Measurements from ENCODE around the gene LHX3. TPM values are rescaled to one million over a fixed set of nuclear protein-coding genes. Genes with fewer than 3 reads are reported as not detected.
A peak's percentile ranks its signal among the peaks of the same experiment; 100 is the strongest.

LHX3 gene
- under 1 TPM in 1 of 2 experiments, not detected in 1; 0.16 TPM for total RNA-seq

- ATAC-seq, result peak; percentile 57
- H3K27ac Mint-ChIP-seq, result no peak within 1 kb of the TSS
- no peaks in the 10 kb centered on the region for H3K9me3 Mint-ChIP-seq (ENCODE audit: insufficient read depth)
- POLR2A ChIA-PET, result no interaction called here
- peaks cover 4% of the 10 kb centered on the region for H3K36me3 Mint-ChIP-seq (ENCODE audit: low read depth)
- H3K4me3 Mint-ChIP-seq, result no peak within 1 kb of the TSS
- H3K4me1 Mint-ChIP-seq (ENCODE audit: low read depth), result no peaks in the 10 kb centered on the region
- H3K27me3 Mint-ChIP-seq (ENCODE audit: low read depth), result peaks cover 24% of the 10 kb centered on the region
- DNase-seq, result peak; percentile 49
- CTCF ChIA-PET, result no interaction called here
Observed at GRCh38 chr9:136204838-136205706, at the start of gene LHX3. Gene LHX3, minus strand, starts transcription at chr9:136205128. Its CDS starts 116 bp downstream, at chr9:136205012.

- POLR2A ChIA-PET, result no interaction called here
- no peak overlapping the region for H3K4me3 Mint-ChIP-seq
- no peaks in the 10 kb centered on the region for H3K36me3 Mint-ChIP-seq (ENCODE audit: low read depth)
- no peaks in the 10 kb centered on the region for H3K4me1 Mint-ChIP-seq (ENCODE audit: low read depth)
- no peak for DNase-seq
- H3K9me3 Mint-ChIP-seq (ENCODE audit: insufficient read depth), result no peaks in the 10 kb centered on the region
- no peak overlapping the region for H3K27ac Mint-ChIP-seq
- H3K27me3 Mint-ChIP-seq (ENCODE audit: low read depth), result no peaks in the 10 kb centered on the region
- CTCF ChIA-PET, result interaction anchor here (1.2 kb wide), 1 partner anchor 15 kb away, joined by 3 read pairs; no protein-coding TSS in a partner anchor
- no peak for ATAC-seq
Observed at GRCh38 chr9:136253246-136254130, 48.6 kb upstream of the LHX3 start.

DNA sequence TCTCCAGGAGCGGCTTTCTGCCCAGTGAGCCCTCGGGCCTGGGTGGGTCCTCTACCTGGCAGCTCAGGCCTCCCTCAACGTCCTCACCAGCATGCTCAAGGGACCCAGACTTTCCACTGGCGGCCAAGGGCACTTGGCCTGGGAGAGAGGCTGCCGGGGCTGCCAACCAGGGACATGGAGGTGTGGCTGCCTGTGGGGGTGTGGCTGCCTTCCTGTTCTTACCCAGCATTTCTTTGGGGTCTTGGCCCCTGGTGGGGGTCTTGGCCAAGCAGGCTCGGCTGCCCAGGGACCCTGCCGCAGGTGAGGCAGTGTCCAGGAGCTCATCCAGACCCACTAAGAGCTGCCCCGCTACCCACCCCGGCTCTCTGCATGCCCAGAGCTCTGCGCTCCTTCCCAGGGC, 47.9 kb upstream of the LHX3 start:
- DNase-seq (no peak), ATAC-seq (no peak)
- Mint-ChIP-seq H3K4me1 (ENCODE audit: low read depth) (no peaks in the 10 kb centered on the region), H3K36me3 (ENCODE audit: low read depth) (no peaks in the 10 kb centered on the region), H3K9me3 (ENCODE audit: insufficient read depth) (no peaks in the 10 kb centered on the region), H3K4me3 (no peak overlapping the region), H3K27me3 (ENCODE audit: low read depth) (no peaks in the 10 kb centered on the region), H3K27ac (no peak overlapping the region)
- ChIA-PET CTCF (interaction anchor here (1.2 kb wide), 1 partner anchor 16 kb away, joined by 3 read pairs; no protein-coding TSS in a partner anchor), POLR2A (no interaction called here)

- ATAC-seq, result no peak
- no peak overlapping the region for H3K4me3 Mint-ChIP-seq
- H3K9me3 Mint-ChIP-seq (ENCODE audit: insufficient read depth), result no peaks in the 10 kb centered on the region
- ChIA-PET CTCF (interaction anchor here (1.2 kb wide), 1 partner anchor 17 kb away, joined by 3 read pairs; no protein-coding TSS in a partner anchor), POLR2A (no interaction called here)
- no peaks in the 10 kb centered on the region for H3K36me3 Mint-ChIP-seq (ENCODE audit: low read depth)
- H3K27me3 Mint-ChIP-seq (ENCODE audit: low read depth), result peaks cover 2% of the 10 kb centered on the region
- DNase-seq, result no peak
- no peaks in the 10 kb centered on the region for H3K4me1 Mint-ChIP-seq (ENCODE audit: low read depth)
- H3K27ac Mint-ChIP-seq, result no peak overlapping the region
Observed at GRCh38 chr9:136252281-136252680, 47.4 kb upstream of the LHX3 start.

- DNase-seq (no peak), ATAC-seq (no peak)
- H3K27me3 Mint-ChIP-seq (ENCODE audit: low read depth), result peaks cover 2% of the 10 kb centered on the region
- CTCF ChIA-PET, result interaction anchor here (1.0 kb wide), 1 partner anchor 16 kb away, joined by 4 read pairs; no protein-coding TSS in a partner anchor
- no peak overlapping the region for H3K27ac Mint-ChIP-seq
- no peak overlapping the region for H3K4me3 Mint-ChIP-seq
- no peaks in the 10 kb centered on the region for H3K4me1 Mint-ChIP-seq (ENCODE audit: low read depth)
- H3K36me3 Mint-ChIP-seq (ENCODE audit: low read depth), result no peaks in the 10 kb centered on the region
- POLR2A ChIA-PET, result no interaction called here
- H3K9me3 Mint-ChIP-seq (ENCODE audit: insufficient read depth), result no peaks in the 10 kb centered on the region
Observed at GRCh38 chr9:136251264-136252115, 46.6 kb upstream of the LHX3 start.

DNA sequence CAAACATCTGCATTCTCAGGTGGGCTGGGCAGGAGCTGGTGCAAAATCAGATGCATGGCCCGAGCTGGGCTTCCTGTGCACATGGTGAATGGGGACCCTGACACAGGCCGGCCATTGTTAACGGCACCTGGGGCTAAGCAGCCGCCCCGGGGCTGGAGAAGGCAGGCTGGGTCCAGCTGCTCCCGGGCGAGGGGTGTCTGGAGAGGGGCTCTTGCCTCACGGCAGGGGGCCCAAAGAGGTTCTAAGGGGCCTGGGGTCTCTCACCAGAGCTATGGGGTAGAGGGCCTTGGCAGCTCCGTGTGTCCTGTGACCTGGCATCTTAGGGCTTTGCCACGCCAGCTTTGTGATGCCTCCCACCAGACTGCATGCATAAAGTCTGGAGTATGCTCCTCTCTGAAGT, 45.7 kb upstream of the LHX3 start:
- POLR2A ChIA-PET, result no interaction called here
- DNase-seq (no peak), ATAC-seq (no peak)
- H3K9me3 Mint-ChIP-seq (ENCODE audit: insufficient read depth), result no peaks in the 10 kb centered on the region
- peaks cover 4% of the 10 kb centered on the region for H3K4me1 Mint-ChIP-seq (ENCODE audit: low read depth)
- CTCF ChIA-PET, result interaction anchor here (1.0 kb wide), 1 partner anchor 17 kb away, joined by 4 read pairs; no protein-coding TSS in a partner anchor
- H3K36me3 Mint-ChIP-seq (ENCODE audit: low read depth), result no peaks in the 10 kb centered on the region
- H3K4me3 Mint-ChIP-seq, result no peak overlapping the region
- no peak overlapping the region for H3K27ac Mint-ChIP-seq
- peaks cover 2% of the 10 kb centered on the region for H3K27me3 Mint-ChIP-seq (ENCODE audit: low read depth)

DNA sequence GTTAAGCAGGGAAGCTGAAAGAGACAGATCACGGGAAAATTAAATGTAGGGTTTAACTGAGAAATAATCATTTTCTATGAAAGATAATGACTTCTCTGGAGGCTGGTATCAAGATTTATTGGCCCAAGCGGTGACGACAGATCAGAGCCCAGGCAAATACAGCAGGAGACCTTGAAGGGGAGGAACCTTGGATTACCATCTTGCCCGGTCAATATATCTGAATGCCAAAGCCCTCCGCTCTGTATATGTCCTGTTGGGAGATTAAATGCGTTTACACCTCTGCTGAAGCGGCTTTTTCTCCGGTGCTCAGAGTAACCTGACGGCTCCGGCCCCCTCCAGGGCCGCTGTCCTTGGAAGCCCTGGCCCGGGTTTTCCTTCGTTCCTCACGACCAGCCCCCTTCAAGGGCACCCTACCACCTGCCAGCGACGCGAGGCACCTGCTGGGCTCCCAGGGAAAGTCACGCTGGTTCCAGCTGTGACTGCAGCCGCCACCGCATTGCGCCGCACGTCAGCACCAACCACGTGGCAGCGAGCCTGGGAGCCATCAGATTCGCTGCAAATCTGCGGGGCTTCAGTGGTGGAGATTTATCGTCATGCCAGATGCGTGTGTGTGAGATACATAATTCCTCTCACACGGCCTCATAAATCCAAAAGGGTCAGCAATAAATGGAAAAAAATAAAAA, 45.1 kb upstream of the LHX3 start:
- Mint-ChIP-seq H3K27me3 (ENCODE audit: low read depth) (peaks cover 2% of the 10 kb centered on the region), H3K4me1 (ENCODE audit: low read depth) (peaks cover 5% of the 10 kb centered on the region), H3K27ac (no peak overlapping the region), H3K9me3 (ENCODE audit: insufficient read depth) (no peaks in the 10 kb centered on the region), H3K36me3 (ENCODE audit: low read depth) (no peaks in the 10 kb centered on the region), H3K4me3 (no peak overlapping the region)
- ChIA-PET CTCF (no interaction called here), POLR2A (no interaction called here)
- ATAC-seq (no peak), DNase-seq (no peak)

GRCh38 chr9:136248951-136249876, 44.3 kb upstream of the LHX3 start:
- Mint-ChIP-seq H3K27ac (no peak overlapping the region), H3K4me3 (no peak overlapping the region), H3K4me1 (ENCODE audit: low read depth) (peaks cover 13% of the 10 kb centered on the region), H3K27me3 (ENCODE audit: low read depth) (peaks cover 2% of the 10 kb centered on the region), H3K36me3 (ENCODE audit: low read depth) (no peaks in the 10 kb centered on the region), H3K9me3 (ENCODE audit: insufficient read depth) (no peaks in the 10 kb centered on the region)
- ATAC-seq (no peak), DNase-seq (no peak)
- ChIA-PET CTCF (no interaction called here), POLR2A (no interaction called here)

- Mint-ChIP-seq H3K4me3 (no peak overlapping the region), H3K36me3 (ENCODE audit: low read depth) (peaks cover 3% of the 10 kb centered on the region), H3K9me3 (ENCODE audit: insufficient read depth) (no peaks in the 10 kb centered on the region), H3K27ac (no peak overlapping the region), H3K27me3 (ENCODE audit: low read depth) (peaks cover 2% of the 10 kb centered on the region), H3K4me1 (ENCODE audit: low read depth) (peaks cover 24% of the 10 kb centered on the region)
- ChIA-PET POLR2A (interaction anchor here (0.9 kb wide), 1 partner anchor 20 kb away, joined by 4 read pairs; no protein-coding TSS in a partner anchor), CTCF (no interaction called here)
- no peak for DNase-seq
- ATAC-seq, result no peak
Observed at GRCh38 chr9:136247947-136248637, 43.2 kb upstream of the LHX3 start.

GRCh38 chr9:136247551-136247916, 42.6 kb upstream of the LHX3 start:
- Mint-ChIP-seq H3K9me3 (ENCODE audit: insufficient read depth) (no peaks in the 10 kb centered on the region), H3K4me3 (no peak overlapping the region), H3K36me3 (ENCODE audit: low read depth) (peaks cover 3% of the 10 kb centered on the region), H3K27me3 (ENCODE audit: low read depth) (peaks cover 2% of the 10 kb centered on the region), H3K27ac (no peak overlapping the region), H3K4me1 (ENCODE audit: low read depth) (peaks cover 29% of the 10 kb centered on the region)
- ChIA-PET CTCF (no interaction called here), POLR2A (interaction anchor here (0.9 kb wide), 1 partner anchor 20 kb away, joined by 4 read pairs; no protein-coding TSS in a partner anchor)
- ATAC-seq (no peak), DNase-seq (no peak)
